Caki2 (cell line): ENCODE results near the gene SERHL2. TPM values are rescaled to one million over a fixed set of nuclear protein-coding genes. Genes with fewer than 3 reads are reported as not detected.
"Not testable (repeated sequence)": the region's sequence is repeated elsewhere in the genome, so short reads cannot be mapped to it uniquely, and the experiment has no call there.

Experiments
- DNase-seq: peaks from one replicate; pipeline ENCODE4 v3.0.0-alpha.2; 2015; ENCODE audit warnings: low read depth
- in situ Hi-C: cut with HindIII; loops from 2 replicates; pipeline ENCODE4 v1.10.0; 2016; ENCODE audit warnings: low sequenced_read_pairs, low pct_unique_long_range_greater_than_20kb, mixed read lengths
- total RNA-seq: library from RNA; depleted of rRNA; stranded (reverse); fragments of >200 nt; shearing (Covaris generic); gene quantifications from 2 replicates; pipeline ENCODE4 v1.2.3, GENCODE V29; 2014; ENCODE audit warnings: low replicate concordance; rRNA removed

Gene SERHL2
- total RNA-seq, 1 experiment from 2014 or later, result 2.9 TPM

- in situ Hi-C loops, result no loop called here
- DNase-seq, result peak; percentile 100
Observed at GRCh38 chr22:42615092-42615859, 61.5 kb downstream of the SERHL2 start.

GRCh38 chr22:42615860-42616175 is 62.1 kb downstream of the SERHL2 start:
- DNase-seq, in situ Hi-C loops: not testable (repeated sequence)

- no peak for DNase-seq
- in situ Hi-C loops, result no loop called here
Observed at GRCh38 chr22:42617155-42617983, 63.6 kb downstream of the SERHL2 start.

GRCh38 chr22:42619261-42620063 is 65.7 kb downstream of the SERHL2 start:
- in situ Hi-C loops, result no loop called here
- DNase-seq, result no peak

GRCh38 chr22:42620084-42620483 is 66.3 kb downstream of the SERHL2 start:
- DNase-seq, result no peak

GRCh38 chr22:42621505-42622002 is 67.8 kb downstream of the SERHL2 start:
- in situ Hi-C loops, result no loop called here
- DNase-seq, result peak; percentile 90

More at GRCh38 chr22:42620084-42620483, 66.3 kb downstream of the SERHL2 start:
- in situ Hi-C loops, result no loop called here

GRCh38 chr22:42622061-42622710 is 68.4 kb downstream of the SERHL2 start:
- DNase-seq, result no peak
- in situ Hi-C loops, result no loop called here

- in situ Hi-C loops, result no loop called here
Observed at GRCh38 chr22:42623301-42623751, 69.6 kb downstream of the SERHL2 start.

More at GRCh38 chr22:42623301-42623751, 69.6 kb downstream of the SERHL2 start:
- no peak for DNase-seq

Other genes starting within 250 kb of the SERHL2 start
- gene NFAM1, start 121.6 kb upstream of the SERHL2 start, total RNA-seq, result 0.03 and 0.17 TPM in 2 replicates
- 56.6 and 77.4 TPM in 2 replicates for gene RRP7A, start 34.2 kb upstream of the SERHL2 start, total RNA-seq
- gene POLDIP3, start 60.9 kb downstream of the SERHL2 start, total RNA-seq, result 10.9 and 15.7 TPM in 2 replicates
- not detected in 2 replicates for gene ATP5MGL, start 86.6 kb downstream of the SERHL2 start, total RNA-seq
- gene CYB5R3, start 95.4 kb downstream of the SERHL2 start, total RNA-seq, result 68.0 and 95.7 TPM in 2 replicates
- 5.6 and 8.3 TPM in 2 replicates for gene A4GALT, start 166.9 kb downstream of the SERHL2 start, total RNA-seq